Posterior vena cava (tissue), 2 donors: Measurements from ENCODE around the gene POLR1G. TPM values are rescaled to one million over a fixed set of nuclear protein-coding genes. Genes with fewer than 3 reads are reported as not detected.

ENCODE experiments used
- DNase-seq: peaks from one replicate; pipeline ENCODE4 v3.0.0-alpha.2; 2020; ENCODE audit warnings: low spot score
- intact Hi-C, 2 donors: fragments of 100-400 bp; cut with DNase I; formaldehyde crosslinking; loops; one replicate each; pipeline versions ENCODE4 v1.14.1 to v1.14.2; 2022 to 2023
- total RNA-seq, 2 donors: library from RNA; stranded (reverse); fragmentation: NEBNext Ultra II Directional; extraction: Animal tissue kit (Norgen Biotek cat#: 25700); gene quantifications; one replicate each; pipeline ENCODE4 v1.2.1, GENCODE V29; 2021
- donor health status: DM: yes; HTN: yes; CAD: no.
- donor health status: DM: yes; HTN: yes; CAD: no.

POLR1G gene
- total RNA-seq, 2 donors from 2014 or later = 4.2 to 4.8 TPM

GRCh38 chr19:45440259-45440638, 33.8 kb downstream of the POLR1G start:
- no peak for DNase-seq
- intact Hi-C loops = no loop called here

- no peak for DNase-seq
- intact Hi-C loops = no loop called here
Observed at GRCh38 chr19:45440873-45441654, 34.6 kb downstream of the POLR1G start.

GRCh38 chr19:45442408-45442777, 35.9 kb downstream of the POLR1G start:
- intact Hi-C loops = no loop called here
- no peak for DNase-seq

DNA sequence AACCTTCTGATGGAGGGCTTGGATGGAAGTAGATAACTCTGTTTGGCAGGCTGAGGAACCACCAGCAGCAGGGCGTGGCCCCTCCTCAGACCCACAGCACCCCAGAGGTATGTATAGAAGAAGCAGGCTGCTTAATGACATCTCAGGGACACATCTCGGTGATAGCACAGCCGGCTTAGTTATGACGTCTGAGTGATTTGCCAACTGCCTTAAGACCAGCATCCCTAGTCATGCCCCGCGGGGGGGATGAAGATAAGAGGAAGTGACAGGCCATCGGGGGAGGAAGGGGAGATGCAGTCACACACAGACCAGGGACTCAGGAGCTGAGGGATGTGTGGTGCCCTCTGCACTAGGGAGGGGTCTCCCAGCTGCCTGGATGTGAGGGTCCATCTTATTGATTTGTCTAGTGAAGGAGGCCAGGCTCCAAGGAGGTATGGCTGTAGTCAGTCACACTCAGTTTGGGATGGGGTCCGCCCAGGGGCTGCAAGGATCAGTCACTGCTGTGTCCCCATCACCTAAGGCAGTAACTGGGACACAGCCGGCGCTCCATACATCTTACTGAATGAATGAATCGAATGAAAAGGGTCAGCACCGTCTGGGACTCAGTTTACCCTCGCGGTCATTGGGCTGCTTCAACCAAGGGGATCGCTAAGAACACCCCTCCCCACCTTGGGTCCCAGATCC, 36.5 kb downstream of the POLR1G start:
- intact Hi-C loops = no loop called here
- DNase-seq = peak; percentile 88

GRCh38 chr19:45443462-45444317, 37.2 kb downstream of the POLR1G start:
- intact Hi-C loops = no loop called here
- DNase-seq = peak; percentile 98

GRCh38 chr19:45444318-45445041, 38.0 kb downstream of the POLR1G start:
- DNase-seq = peak; percentile 98
- intact Hi-C loops = no loop called here

GRCh38 chr19:45445139-45445538, 38.7 kb downstream of the POLR1G start:
- intact Hi-C loops = no loop called here
- no peak for DNase-seq

DNA sequence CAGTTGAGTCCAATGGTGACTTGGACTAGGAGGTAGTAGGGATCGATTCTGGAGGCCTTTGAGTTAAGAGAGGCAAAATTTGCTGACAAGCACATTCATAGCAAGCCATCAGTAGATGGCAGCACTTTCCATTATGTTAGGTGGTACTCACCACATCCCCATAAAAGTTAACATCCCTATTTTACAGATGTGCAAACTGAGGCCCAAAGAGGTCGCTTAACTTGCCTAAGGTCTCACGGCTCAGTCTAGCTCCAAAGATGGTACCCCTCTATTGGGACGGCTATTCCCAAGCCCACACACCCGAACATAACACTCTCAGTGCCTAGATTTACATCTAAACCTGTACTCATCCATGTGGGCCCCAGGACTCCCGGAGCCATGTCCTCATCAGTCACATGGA, 39.9 kb downstream of the POLR1G start:
- intact Hi-C loops = no loop called here
- DNase-seq = no peak

DNA sequence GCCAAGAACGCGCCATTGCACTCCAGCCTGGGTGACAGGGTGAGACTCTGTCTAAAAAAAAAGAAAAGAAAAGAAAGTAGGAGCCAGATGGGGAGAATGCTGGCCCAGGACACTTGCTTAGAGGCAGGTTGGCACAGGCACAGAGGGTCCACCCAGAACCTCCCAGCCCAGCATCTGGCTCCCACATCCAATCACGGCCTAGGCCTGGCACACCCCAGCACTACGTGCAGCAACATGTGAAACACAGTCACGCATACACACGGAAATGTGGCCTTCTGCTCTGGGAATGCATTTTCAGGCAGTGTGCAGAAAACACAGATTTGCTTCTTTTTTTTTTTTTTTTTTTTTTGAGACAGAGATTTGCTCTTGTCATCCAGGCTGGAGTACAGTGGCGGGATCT, 40.5 kb downstream of the POLR1G start:
- intact Hi-C loops = no loop called here
- no peak for DNase-seq

DNA sequence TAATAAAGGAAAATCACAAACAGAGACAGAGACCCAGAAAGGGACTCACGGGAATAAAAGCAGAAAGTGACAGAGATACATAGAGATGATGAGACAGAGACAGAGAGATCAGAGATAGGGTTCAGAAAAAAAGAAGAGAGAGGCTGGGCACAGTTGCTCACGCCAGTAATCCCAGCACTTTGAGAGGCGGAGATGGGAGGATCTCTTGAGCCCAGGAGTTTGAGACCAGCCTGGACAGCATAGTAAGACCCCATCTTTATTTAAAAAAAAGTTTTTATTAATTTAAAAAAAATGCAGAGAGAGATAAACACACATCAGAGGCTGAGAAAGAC, 41.9 kb downstream of the POLR1G start:
- DNase-seq = no peak
- intact Hi-C loops = no loop called here

DNA sequence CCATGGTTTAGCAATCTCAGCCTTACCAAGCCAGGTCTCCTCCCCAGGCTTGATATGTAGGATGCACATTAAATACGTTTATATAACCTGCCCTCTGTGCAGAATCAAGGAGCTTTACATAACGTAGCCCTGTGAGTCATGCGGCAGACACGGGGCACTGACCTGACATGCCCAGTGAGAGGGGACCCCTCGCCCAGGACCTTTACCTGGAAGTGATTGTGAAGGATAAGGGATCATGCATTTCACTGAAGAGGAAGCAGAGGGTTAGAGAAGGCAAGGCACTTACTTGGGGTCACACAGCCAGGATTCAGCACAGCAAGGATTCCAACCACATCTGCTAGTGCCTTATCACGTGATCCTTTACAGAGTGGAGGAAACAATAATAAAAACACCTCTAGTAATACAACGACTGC, 42.4 kb downstream of the POLR1G start:
- no peak for DNase-seq
- intact Hi-C loops = no loop called here

GRCh38 chr19:45450012-45450333, 43.5 kb downstream of the POLR1G start:
- intact Hi-C loops = no loop called here
- no peak for DNase-seq

GRCh38 chr19:45451131-45451849, 44.8 kb downstream of the POLR1G start:
- DNase-seq = peak; percentile 83
- intact Hi-C loops = loop anchor here in 1 of 2 donors (1.0 kb wide), 1 partner anchor 24 kb away; no protein-coding TSS in a partner anchor

DNA sequence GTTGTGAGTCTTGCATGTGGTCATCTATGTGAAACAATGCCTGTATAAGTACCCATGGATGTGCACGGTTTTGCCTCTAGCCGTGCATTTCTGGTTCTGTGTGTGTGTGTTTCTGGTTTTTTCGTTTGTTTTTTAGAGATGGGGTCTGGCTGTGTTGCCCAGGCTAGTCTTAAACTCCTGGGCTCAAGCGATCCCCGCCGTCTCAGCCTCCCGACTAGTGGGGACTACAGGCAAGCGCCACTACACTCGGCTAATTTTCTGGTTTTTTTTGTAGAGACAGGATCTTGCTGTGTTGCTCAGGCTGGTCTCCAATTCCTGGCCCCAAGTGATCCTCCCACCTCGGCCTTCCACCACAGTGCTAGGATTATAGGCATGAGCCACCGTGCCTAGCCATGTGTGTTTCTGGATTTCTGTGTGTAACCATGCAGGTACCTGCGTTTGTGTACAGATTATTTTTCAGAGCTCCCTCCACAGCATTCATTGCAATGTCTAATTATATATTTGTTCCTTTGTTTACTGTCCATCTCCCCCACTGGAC, 45.5 kb downstream of the POLR1G start:
- intact Hi-C loops = loop anchor here in 1 of 2 donors (1.0 kb wide), 1 partner anchor 25 kb away; no protein-coding TSS in a partner anchor
- DNase-seq = no peak

DNA sequence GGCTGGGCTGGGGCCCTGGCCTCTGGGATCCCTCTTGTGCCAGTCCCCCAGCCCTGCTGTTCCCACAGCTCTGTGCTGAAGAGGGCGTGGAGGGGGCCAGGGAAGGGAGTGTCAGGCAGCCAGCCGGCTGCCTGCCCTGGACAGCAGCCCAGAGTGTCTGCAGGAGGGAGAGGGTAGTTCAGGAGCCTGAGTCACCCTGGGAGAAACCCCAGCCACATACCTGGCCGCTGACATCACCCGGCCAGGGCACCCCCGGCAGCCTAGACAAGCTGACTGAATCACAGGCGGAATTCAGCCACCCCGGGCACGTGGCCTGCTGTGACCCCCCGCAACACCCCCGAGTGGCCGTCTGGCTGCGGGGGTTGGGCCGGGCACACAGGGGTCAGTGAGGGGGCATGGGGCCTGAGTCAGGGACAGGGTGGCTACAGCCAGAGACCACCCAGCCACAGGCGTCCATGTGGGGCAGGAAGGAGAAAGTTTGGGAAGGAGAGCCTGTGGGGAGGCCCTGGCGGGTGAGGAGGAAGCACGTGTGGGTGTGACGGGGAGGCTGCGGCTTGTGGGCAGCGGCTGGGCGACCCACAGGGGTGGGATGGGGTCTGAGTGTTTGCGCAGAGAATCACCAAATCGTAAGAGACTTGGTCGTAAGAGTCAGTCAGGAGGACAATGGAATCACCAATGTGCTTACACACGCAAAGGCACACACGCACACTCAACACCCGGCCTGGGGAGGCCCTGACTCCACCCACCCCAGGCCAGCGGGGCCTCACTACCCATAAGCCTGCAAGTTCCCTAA, 49.5 kb downstream of the POLR1G start:
- intact Hi-C loops = no loop called here
- peak; percentile 98 for DNase-seq

GRCh38 chr19:45456500-45456815, 50.0 kb downstream of the POLR1G start:
- intact Hi-C loops = no loop called here
- DNase-seq = no peak

DNA sequence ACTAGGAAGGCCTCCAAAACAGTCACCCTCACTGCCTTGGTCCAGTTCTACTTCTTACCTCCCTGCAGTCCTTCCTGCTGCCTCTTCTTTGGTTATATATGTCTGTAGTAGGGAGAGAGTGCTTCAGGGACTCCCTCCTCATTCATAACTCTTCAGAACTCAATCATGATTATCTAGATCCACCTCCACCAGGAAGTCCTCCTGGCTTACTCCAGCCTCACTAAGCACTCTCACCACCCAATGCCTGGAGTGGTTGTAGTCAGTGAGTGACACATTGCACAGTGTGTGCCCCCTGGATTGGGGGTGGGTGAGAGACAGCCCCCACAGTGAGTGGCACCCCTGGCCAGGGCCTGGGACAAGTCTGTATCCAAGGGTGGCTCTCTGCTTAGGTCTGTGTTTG, 51.3 kb downstream of the POLR1G start:
- DNase-seq = no peak
- intact Hi-C loops = no loop called here
